ENCODE data around the gene IL1RAPL2.

DNA sequence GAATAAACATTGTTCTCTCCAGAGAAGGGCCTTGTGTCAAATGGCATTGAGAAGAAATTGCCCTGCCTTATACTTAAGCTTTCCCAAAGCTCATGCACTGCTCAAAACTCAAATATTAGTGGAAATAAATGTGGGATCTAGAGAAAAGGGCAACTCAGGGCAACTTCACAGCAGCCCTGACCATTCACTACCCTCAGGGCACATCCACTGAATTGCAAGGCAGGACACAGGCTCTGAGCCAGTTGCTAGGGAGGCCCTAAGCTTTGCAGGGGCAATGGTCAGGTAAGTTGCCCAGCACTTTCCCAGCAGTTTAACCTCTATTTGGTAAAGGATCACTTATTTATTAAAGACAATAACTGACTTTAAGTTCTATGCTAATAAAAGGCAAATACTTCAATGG, 909.8 kb downstream of the IL1RAPL2 start:
- TF ChIP-seq, protein P1, sequence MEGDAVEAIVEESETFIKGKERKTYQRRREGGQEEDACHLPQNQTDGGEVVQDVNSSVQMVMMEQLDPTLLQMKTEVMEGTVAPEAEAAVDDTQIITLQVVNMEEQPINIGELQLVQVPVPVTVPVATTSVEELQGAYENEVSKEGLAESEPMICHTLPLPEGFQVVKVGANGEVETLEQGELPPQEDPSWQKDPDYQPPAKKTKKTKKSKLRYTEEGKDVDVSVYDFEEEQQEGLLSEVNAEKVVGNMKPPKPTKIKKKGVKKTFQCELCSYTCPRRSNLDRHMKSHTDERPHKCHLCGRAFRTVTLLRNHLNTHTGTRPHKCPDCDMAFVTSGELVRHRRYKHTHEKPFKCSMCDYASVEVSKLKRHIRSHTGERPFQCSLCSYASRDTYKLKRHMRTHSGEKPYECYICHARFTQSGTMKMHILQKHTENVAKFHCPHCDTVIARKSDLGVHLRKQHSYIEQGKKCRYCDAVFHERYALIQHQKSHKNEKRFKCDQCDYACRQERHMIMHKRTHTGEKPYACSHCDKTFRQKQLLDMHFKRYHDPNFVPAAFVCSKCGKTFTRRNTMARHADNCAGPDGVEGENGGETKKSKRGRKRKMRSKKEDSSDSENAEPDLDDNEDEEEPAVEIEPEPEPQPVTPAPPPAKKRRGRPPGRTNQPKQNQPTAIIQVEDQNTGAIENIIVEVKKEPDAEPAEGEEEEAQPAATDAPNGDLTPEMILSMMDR (IDR thresholded peaks at IDR 0.05): no peak
- TF ChIP-seq RCOR1 (IDR thresholded peaks at IDR 0.05; ENCODE audit: low read length) (no peak), SIN3A (IDR thresholded peaks at IDR 0.05; ENCODE audit: borderline replicate concordance, low read depth, low read length) (no peak), RAD21 (IDR thresholded peaks at IDR 0.05; ENCODE audit: low read length) (no peak), NRF1 (IDR thresholded peaks at IDR 0.05; ENCODE audit: low read depth, low read length) (no peak), RXRA (IDR thresholded peaks at IDR 0.05; ENCODE audit: borderline replicate concordance, low read depth) (no peak)
- TF ChIP-seq, protein P2, sequence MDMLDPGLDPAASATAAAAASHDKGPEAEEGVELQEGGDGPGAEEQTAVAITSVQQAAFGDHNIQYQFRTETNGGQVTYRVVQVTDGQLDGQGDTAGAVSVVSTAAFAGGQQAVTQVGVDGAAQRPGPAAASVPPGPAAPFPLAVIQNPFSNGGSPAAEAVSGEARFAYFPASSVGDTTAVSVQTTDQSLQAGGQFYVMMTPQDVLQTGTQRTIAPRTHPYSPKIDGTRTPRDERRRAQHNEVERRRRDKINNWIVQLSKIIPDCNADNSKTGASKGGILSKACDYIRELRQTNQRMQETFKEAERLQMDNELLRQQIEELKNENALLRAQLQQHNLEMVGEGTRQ (IDR thresholded peaks at IDR 0.05; ENCODE audit: borderline replicate concordance, low read depth, low read length): no peak

Measured in SK-N-SH (cell line).